NCI-H510A (cell line): ENCODE data around the gene SIPA1L3.

ENCODE experiments used
- DNase-seq: peaks from one replicate; lab custom pipeline; 2025; lab: John Stamatoyannopoulos, UW

SIPA1L3 gene

DNA sequence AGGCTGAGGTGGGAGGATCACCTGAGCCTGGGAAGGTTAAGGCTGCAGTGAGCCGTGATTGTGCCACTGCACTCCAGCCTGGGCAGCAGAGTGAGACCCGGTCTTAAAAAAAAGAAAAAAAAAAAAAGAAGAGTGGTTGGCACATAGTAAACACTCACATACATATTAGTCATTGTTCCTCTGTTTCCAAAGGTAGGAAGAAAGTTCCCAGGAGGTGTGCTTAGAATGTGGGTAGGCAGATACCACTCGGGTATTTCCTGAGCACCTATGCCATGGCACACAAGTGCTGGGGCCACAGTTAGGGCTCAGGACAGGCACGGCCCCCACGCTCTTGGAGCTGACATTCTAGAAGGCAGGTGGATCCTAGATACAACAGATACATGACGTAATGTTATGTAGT, 41.4 kb downstream of the SIPA1L3 start:
- no peak for DNase-seq

DNA sequence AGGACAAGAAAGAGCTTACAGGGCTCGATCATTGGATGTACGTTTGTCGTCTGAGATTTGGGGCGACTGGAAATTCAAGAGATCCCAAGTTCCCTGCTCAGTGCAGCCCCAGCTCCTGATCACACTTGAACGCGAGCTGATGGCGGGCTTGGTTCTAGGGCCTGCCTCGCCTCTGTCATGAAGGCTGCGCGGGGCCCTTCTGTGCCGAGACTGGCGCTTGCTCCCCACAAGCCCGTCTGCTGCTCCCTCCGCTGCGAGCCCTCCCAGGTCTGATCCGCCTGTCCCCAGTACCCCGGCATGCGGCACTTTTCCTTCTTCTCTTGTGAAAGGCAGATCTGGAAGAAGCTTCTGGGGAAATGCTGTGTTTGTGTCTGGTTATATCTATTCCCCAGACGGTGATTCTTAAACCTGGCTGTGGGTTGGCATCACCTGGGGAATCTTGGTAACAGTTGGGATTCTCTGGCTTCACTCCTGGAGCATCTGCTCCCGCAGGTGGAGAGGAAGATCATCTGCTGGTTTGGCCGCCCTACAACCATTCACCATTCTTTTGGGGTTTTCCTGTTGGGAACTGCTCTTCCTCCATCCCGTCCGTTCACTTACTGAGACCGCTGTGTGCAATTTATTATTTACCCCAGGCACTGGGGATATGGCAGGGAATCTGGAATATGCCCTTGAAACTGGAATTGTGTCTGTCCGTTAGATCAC, 43.6 kb downstream of the SIPA1L3 start:
- no peak for DNase-seq

DNA sequence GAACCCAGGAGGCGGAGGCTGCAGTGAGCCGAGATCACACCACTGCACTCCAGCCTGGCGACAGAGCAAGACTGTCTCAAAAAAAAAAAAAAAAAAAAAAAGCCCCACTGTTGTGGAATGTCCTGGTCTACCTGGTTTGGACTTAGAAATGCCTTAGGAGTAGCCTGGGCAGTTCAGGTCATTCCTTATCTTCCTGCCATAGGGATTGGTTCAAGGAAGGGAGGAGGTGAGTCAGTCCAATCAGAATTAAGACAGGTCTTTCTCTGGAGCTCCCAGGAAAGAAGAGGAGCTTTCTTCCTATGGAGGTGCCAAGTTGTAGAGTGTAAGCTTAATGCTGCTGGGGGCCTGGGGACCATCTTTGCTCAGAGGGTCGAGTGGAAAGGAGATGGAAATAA, 44.8 kb downstream of the SIPA1L3 start:
- DNase-seq: no peak

DNA sequence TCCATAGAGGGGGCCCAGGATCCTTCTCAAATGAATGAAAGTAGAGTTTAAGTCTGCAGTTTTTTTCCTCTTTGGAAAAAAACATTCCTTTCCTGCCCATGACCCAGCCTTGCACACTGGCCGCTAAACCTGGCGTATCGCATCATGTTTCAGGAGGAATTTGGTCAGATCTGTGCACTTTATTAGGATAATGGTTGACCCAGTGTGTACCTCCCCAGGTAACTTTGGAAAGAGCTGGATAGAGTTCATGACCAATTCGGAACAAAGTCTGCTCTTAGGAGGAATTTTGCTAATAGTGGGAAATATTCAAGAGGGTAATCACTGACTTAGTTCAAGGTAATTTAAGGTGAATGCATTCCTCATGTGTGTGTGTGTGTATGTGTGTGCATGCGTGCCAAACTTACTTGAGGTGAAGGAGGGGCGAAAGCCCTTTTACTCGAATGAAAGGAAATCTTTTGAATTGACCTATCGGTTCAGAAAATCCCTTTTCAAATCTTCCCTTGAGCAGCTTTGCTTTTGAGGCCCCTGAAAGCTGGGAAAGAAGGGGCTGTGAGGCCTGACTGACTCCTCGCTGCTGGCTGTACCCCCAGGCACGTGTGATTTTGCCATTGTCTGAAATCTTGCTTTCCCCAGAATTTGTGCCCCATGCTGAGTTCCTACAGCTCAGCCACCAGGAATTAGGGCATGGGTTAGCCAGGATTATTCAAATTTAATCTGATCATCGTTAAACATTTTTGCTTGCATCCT, 46.3 kb downstream of the SIPA1L3 start:
- DNase-seq: no peak

DNA sequence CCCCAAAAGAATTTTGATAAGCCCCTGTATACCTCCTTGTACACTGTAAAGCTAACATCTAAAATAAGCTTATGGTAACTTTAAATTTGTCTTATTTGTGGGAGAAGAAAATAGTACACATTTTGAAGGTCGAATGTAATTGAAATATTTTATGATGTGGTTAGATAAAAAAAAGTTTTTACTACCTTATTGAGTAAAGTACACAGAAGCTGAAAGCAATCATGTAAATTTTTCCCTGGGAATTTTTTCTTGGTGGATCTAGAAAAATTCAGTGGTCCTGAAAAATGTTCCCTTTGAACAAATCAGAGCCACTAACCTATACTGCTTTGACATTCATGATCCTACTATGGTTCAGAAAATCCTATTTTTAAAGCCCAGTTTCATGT, 46.9 kb downstream of the SIPA1L3 start:
- no peak for DNase-seq

DNA sequence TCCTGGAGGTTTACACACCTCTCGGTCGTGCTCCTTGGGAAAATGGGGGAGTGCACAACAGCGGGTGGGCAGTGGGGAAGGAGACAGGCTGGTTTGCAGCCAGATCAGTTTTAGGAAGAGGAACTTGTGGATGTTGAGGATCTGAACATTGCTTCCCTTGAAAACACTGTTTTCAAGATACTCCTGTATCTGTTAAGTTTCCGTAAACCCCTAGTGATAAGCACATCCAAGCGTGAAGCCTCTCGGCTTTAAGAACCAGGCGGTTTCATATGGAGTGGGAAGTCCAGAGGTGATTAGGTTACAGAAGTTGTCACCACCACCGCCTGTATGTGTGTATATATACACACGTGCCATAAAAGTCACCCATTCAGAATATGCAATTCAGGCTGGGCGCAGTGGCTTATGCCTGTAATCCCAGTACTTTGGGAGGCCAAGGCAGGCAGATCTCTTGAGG, 47.4 kb downstream of the SIPA1L3 start:
- peak; percentile 11 for DNase-seq

DNA sequence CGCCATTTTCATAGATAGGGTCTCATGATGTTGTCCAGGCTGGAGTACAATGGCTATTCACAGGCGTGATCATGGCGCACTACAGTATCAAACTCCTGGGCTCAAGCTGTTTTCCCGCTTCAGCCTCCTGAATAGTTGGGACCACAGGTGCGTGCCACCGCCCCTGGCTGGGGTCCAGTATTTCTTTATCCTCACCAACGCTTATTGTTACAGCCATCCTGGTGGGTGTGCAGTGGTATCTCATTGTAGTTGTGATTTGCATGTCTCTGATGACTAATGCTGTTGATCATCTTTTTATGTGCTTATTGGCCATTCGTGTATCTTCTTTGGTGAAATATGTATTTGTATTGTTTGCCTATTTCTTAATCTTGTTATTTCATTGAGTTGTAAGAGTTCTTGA, 49.0 kb downstream of the SIPA1L3 start:
- no peak for DNase-seq

DNA sequence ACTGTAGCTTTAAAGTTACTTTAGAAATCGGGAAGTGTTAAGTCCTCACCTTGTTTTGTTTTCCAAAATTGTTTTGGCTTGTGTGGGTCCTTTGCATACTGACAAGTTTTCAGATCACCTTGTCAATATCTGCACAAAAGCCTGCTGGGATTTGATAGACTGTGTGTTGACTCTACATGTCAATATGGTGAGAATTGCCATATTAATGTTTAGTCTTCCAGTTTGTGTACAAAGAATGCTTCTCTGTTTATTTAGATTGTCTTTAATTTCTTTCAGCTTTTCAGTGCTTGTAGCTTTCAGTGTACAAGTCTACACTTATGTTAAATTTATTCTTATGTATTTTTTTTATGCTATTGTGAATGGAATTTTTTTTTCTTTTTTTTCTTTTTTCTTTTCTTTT, 50.2 kb downstream of the SIPA1L3 start:
- DNase-seq: no peak

DNA sequence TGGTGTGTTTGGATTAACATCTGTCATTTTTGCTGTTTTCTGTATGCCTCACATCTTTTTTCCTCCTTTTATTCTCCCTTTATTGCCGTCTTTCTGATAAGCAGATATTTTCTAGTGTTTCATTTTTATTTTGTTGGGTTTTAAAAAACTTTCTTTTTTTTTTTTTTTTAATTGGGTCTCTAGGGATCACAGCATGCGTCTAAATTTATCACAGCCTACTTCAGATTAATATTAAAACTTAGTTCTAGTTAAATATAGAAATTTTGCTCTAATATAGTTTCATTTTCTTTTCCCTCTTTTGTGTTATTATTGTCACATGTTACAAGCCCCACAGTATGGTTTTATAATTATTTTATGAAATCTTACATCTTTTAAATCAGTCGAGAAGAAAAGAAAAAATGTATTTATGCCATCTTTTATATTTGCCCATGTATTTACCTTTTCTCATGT, 52.7 kb downstream of the SIPA1L3 start:
- no peak for DNase-seq

DNA sequence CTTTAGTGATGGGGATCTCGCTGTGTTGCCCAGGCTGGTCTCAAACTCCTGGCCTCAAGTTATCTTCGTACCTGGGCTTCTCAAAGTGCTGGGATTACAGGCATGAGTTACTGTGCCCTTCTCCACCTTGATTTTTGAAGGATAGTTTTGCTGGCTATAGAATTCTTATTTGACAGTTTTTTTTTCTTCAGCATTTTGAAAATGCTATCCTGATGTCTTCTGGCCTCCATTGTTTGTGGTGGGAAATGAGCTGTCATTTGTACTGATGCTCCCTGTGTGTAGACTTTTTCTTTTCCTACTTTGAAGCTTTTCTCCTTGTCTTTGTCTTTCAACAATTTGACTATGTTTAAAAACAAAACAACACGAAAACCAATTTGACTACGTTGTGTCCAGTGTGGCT, 54.2 kb downstream of the SIPA1L3 start:
- no peak for DNase-seq

DNA sequence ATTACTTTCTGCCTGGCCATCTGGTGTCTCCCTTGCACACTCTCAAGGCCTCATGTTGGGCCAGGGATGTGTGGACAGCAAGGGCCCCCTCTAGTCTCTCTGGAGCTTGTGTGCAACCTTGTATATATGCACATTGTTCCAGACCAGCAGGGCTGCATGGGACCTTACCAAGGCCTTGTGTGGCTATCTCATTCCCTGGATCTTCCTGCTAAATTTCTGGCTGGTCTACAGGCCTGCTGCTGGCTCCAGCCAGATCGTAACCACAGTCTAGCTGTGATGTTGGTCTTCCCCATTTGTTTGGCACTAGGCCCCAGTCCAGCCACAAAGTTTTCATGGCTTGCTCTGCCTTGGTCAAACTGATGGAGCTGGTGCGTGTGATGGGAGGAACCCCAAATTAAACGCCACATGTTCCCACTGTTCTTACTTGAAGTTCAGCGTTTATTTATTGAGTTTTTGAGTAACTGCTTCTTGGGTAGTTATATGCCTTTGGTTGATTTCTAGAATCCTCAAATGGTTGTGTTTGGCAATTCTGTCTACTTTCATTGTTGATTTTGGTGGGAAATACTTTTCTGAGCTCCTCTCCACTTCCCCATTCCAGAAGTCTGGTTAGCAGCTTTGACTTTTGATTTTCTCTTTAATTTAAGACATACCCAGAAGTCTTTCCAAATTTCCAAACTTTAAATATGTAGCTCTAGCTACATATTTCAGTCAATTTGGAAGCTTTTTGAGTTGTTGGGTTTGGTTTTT, 56.4 kb downstream of the SIPA1L3 start:
- DNase-seq: no peak

DNA sequence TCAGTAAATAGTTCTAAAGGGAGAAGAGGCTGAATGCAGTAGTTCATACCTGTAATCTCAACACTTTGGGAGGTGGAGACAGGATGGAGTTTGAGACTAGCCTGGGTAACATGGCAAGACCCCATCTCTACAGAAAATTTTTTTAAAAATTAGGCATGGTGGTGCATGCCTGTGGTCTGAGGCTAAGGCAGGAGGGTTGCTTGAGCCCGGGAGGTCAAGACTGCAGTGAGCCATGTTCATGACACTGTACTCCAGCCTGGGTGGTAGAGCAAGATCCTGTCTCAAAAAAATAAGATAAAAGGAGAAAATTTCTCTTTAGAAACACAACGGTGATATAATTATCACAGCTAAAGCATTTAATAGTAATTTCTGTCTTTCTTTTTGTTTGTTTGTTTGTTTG, 57.1 kb downstream of the SIPA1L3 start:
- no peak for DNase-seq

DNA sequence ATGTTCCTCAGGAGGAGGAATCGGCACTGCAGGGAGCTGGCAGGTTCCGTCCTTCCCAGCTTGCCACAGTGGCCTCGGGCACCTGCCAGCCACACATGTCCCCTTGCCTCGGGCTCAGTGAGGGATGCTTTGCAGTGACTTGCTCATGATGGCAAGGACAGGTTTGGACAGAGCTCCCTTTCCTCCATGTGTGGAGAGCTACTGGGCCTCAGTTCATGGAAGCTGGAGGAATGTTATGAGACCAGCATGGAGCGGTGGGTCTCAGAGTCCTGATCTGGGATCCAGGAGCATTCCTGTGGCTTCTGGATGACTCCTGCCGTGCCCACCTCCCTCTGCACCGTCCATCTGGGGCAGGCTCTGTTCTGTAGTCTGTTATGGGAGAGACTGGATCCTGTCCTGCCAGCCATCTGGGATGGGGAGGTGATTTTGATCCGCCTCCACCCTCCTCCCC, 59.2 kb downstream of the SIPA1L3 start:
- no peak for DNase-seq

DNA sequence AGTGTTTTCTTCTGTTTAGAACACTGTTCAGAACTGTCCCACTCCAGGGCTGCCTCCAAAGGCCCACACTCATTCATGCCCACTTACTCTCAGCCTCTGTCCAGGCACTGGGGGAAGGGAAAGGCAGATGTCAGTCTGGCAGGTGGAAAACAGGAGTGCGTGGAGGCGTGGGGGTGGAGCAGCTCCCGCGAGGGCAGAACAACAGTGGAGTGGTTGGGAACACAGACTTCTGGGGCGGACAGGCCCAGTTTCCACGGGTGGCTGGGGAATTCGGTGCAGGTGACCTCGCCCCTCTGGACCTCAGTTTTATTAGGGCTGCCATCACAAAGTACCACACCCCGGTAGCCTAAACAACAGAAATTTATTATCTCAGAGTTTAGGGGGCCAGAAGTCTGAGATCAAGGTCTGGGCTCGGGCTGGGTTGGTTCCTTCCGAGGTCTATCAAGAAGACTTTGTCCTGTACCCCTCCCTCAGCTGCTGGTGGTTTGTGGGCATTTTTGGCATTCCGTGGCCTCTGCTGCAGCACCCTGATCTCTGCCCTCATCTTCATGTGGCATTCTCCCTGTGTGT, 59.7 kb downstream of the SIPA1L3 start:
- DNase-seq: peak; percentile 12

DNA sequence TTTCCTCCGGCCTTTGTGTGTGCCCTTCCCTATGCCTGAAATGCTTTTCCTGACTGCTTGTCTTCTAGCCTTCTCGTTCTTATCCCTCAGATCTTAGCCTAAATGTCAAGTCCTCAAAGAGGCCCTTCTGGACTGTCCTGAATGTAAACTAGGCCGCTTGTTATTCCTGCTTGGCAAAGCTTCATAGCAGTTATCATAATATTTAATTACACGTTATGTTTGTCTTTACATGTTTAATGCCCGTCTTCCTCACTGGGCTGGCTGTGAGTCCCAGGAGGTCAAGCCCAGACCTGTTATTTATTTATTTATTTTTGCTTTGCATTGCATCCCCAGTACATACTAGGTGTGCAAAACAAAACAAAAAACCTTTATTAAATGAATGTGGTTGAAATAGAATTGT, 62.7 kb downstream of the SIPA1L3 start:
- no peak for DNase-seq

DNA sequence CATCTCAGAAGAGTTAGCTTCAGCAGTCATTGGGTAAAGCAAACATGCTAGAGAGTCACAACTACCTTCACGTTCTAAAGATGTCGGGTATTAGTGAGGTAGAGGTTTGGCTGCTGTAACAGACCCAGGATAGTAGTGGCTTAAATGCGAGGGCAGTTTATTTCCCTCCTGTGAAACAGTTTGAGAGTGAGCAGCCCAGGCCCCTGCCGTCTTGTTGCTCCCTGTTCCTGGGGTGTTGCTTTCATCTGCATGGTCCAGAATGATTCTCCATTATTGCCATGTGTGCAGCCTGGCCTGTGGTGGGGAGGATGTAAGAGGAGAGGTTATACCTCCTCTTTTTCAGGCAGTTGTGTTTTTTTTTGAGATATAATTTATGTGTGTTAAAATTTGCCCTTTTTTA, 63.7 kb downstream of the SIPA1L3 start:
- no peak for DNase-seq

DNA sequence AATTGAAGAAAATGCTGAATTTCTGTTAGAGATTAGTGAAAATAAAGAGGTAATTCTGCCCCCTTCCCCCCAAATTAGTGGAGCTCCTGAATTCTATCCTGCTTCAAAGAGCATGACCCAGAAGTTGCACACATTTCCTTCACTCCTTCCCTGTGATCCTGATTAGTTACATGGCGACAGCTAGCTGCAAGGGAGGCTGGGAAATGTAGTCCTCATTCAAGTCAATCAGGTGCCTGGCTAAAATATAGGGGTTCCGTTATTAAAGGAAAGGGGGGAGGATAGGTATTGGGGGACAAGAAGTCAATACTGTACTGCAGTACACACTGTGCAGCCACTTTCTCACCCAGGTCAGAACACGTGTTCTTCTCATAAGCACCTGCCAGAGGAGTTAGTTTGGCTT, 65.8 kb downstream of the SIPA1L3 start:
- DNase-seq: no peak

DNA sequence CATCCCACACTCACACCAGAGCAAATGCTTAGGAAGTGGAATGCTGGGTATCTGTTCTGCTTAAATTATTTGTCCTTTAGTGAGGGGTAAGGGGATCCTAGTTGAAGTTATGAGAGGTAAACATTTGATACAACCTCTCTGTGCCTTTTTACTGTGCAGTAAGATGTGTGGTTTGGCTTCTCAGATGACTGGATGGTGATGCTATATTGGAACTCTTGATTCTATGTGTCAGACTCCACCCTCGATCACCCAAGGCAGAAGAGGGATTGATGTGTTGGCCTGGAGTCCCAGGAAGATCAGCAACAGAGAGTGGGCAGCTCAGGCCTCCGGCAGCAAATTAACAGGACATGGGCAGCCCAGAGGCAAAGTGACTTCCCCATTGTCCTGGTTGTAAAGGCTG, 66.7 kb downstream of the SIPA1L3 start:
- no peak for DNase-seq

DNA sequence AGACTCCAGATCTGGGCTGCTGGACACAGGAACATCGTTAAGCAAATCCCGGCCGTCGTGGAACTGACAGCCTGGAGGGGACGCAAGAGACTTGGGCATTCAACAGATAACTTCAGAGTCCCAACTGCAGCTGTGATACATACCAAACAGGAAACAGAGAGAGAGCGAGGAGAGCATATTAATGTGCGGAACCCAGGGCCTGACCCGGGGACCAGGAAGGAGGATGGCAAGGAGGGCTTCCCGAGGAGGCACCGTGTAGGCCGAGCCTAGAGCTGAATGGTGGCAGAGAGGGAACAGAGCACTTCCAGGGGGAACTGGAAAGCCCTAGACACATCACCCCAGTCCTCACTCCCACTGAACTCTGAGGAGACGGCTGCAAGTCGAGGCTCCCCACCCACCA, 68.1 kb downstream of the SIPA1L3 start:
- DNase-seq: no peak

DNA sequence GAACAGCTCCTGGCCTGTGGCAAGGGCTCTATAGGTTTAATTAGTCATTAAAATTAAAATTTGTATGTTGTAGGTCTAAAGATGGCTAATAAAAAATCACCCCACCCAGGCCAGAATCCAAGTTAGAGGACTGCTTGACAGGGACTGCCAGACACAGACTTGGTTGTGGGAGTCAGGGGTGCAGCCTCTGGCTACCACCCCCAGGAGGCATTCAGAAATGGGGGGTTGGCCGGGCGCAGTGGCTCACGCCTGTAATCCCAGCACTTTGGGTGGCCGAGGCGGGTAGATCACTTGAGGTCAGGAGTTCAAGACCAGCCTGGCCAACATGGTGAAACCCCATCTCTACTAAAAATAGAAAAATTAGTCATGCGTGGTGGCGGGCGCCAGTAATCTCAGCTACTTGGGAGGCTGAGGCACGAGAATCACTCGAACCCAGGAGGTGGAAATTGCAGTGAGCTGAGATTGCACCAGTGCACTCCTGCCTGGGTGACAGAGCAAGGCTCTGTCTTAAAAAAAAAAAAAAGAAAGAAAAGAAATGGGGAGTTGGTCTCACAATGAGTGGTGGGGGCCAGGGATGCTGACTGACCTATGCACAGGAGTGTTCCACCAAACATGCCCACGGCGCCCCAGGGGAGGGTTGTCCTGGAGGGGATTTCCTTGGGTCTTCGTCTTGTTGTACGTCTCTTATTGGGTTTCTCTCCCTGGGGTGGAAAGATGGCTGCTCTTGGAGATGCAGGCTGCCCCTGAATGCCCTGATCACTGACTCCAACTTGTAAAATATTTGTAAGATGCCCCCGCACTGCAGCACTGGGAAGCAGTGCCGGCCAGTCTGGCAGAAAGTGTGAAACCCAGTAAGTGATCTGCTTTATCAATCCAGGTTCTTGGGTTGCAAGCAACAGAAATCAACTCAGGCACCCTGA, 68.8 kb downstream of the SIPA1L3 start:
- DNase-seq: no peak

DNA sequence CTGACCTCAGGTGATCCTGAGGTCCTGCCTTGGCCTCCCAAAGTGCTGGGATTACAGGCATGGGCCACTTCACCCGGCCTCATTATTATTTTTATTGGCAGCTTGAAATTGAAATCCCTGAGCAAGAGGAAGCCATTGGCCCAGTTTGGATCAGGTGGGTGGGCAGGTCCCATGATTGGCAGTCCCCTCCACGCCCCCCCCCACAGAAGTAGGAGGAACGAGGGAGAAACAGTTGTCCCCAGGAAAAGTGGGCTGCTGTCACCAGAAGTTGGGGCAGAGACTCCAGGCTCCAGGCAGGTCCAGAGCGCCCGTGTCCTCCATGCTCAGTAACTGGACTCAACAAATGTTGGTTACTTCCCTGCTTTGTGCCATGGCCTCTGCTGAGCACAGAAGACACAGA, 70.4 kb downstream of the SIPA1L3 start:
- DNase-seq: no peak
